PC-9 (cell line): ENCODE measurements around the gene ZCCHC10. TPM values are rescaled to one million over a fixed set of nuclear protein-coding genes. Genes with fewer than 3 reads are reported as not detected.

ENCODE experiments used
- BruUV-seq: library from RNA; stranded (reverse); fragments of 400-500 nt; replicated peaks from 2 replicates; lab custom pipeline; 2021; lab: Mats Ljungman, UMichigan
- CTCF ChIA-PET: fragments of 300-600 bp; sonication (Branson Sonifier 250); formaldehyde crosslinking; loops from one replicate; lab custom pipeline; 2022; ENCODE audit warnings: antibody characterized with exemption; lab: Charles Lee
- POLR2A ChIA-PET: fragments of 300-600 bp; sonication (Branson Sonifier 250); formaldehyde crosslinking; loops from one replicate; lab custom pipeline; 2022; ENCODE audit warnings: antibody characterized with exemption; ENCODE audit not compliant: unreplicated experiment; lab: Charles Lee
- DNase-seq, 2 experiments: peaks; one replicate each; pipeline versions ENCODE4 v3.0.0 to v3.0.0-alpha.2; 2015 to 2022; ENCODE audit warnings: mixed read lengths in 1 of 2
- H2AFZ ChIP-seq: fragments of 200-600 bp; sonication (generic); 2 replicates; pipeline ENCODE4 v1.8.1; 2017; ENCODE audit warnings: antibody characterized with exemption
- H3F3A ChIP-seq: fragments of 200-600 bp; sonication (generic); 2 replicates; pipeline ENCODE4 v1.8.1; 2017; ENCODE audit warnings: antibody characterized with exemption, mild to moderate bottlenecking, low read depth; ENCODE audit not compliant: insufficient read depth
- H3K27ac ChIP-seq: fragments of 200-600 bp; sonication (generic); 2 replicates; pipeline ENCODE4 v1.6.1; 2016; ENCODE audit warnings: mixed run types
- H3K27me3 ChIP-seq: fragments of 200-600 bp; sonication (generic); 2 replicates; pipeline ENCODE4 v1.6.1; 2016; ENCODE audit warnings: low read depth, mixed run types; ENCODE audit not compliant: insufficient read depth
- H3K36me3 ChIP-seq: fragments of 200-600 bp; sonication (generic); 2 replicates; pipeline ENCODE4 v1.6.1; 2016; ENCODE audit warnings: low read depth, mixed run types
- H3K4me1 ChIP-seq: fragments of 200-600 bp; sonication (generic); replicated peaks from 2 replicates; pipeline ENCODE4 v1.6.1; 2016; ENCODE audit warnings: mixed run types; ENCODE audit not compliant: insufficient read depth
- H3K4me2 ChIP-seq: fragments of 200-600 bp; sonication (generic); 2 replicates; pipeline ENCODE4 v1.6.1; 2017; ENCODE audit warnings: mixed run types
- H3K4me3 ChIP-seq: fragments of 200-600 bp; sonication (generic); 2 replicates; pipeline ENCODE4 v1.6.1; 2016; ENCODE audit warnings: mixed run types
- H3K79me2 ChIP-seq: fragments of 200-600 bp; sonication (generic); 2 replicates; pipeline ENCODE4 v1.6.1; 2017; ENCODE audit warnings: low read depth, mixed run types
- H3K9me2 ChIP-seq: fragments of 200-600 bp; sonication (generic); 2 replicates; pipeline ENCODE4 v1.8.1; 2017; ENCODE audit warnings: mild to moderate bottlenecking; ENCODE audit not compliant: insufficient read depth
- H3K9me3 ChIP-seq: fragments of 200-600 bp; sonication (generic); 2 replicates; pipeline ENCODE4 v1.8.1; 2016; ENCODE audit warnings: low read depth; ENCODE audit not compliant: insufficient read depth
- H4K20me1 ChIP-seq: fragments of 200-600 bp; sonication (generic); 2 replicates; pipeline ENCODE4 v1.8.1; 2017; ENCODE audit not compliant: insufficient read depth
- CTCF ChIP-seq: fragments of 200-600 bp; sonication (generic); conservative IDR thresholded peaks from 2 replicates; pipeline ENCODE4 v1.6.1; 2017; ENCODE audit warnings: mixed run types, antibody characterized with exemption, mild to moderate bottlenecking, moderate library complexity
- EZH2 ChIP-seq: fragments of 200-600 bp; sonication (generic); IDR thresholded peaks from 2 replicates; pipeline ENCODE4 v1.8.0; 2017; ENCODE audit warnings: antibody characterized with exemption, low read depth
- intact Hi-C: fragments of 100-400 bp; cut with micrococcal nuclease; formaldehyde crosslinking; loops from one replicate; pipeline ENCODE4 v1.10.0; 2022; ENCODE audit not compliant: unreplicated experiment
- total RNA-seq: library from RNA; stranded (reverse); gene quantifications from 2 replicates; pipeline ENCODE4 v1.2.3, GENCODE V29; 2021

The ZCCHC10 gene
- total RNA-seq, 1 experiment from 2014 or later, result 14.9 TPM

- DNase-seq, result no peak
- no peaks in the 10 kb centered on the region for H3K27me3 ChIP-seq
- no peak overlapping the region for H2AFZ ChIP-seq
- TF ChIP-seq EZH2 (no peak), CTCF (no peak)
- no peak overlapping the region for H3K27ac ChIP-seq
- H3K4me1 ChIP-seq, result peaks cover 7% of the 10 kb centered on the region; the same call in 1 of the 2 replicates
- no peaks in the 10 kb centered on the region for H3K9me3 ChIP-seq
- no TSS peak for BruUV-seq
- ChIA-PET CTCF (no interaction called here), POLR2A (interaction anchor here (0.6 kb wide), 1 partner anchor 67 kb away, joined by 14 read pairs; no protein-coding TSS in a partner anchor)
- peaks cover 12% of the 10 kb centered on the region for H3K36me3 ChIP-seq
- no peak overlapping the region for H3K4me3 ChIP-seq
- H4K20me1 ChIP-seq, result peaks cover 65% of the 10 kb centered on the region
- intact Hi-C loops, result no loop called here
- peaks cover 11% of the 10 kb centered on the region; the same call in 1 of the 2 replicates for H3F3A ChIP-seq
- H3K79me2 ChIP-seq, result peaks cover 92% of the 10 kb centered on the region
- H3K4me2 ChIP-seq, result no peak overlapping the region
- H3K9me2 ChIP-seq, result no peaks in the 10 kb centered on the region
These were observed 72.6 kb downstream of the ZCCHC10 start for GRCh38 chr5:132953710-132954109.

GRCh38 chr5:132952829-132953228, 73.5 kb downstream of the ZCCHC10 start:
- Histone ChIP-seq H3F3A (peaks cover 14% of the 10 kb centered on the region; the same call in 1 of the 2 replicates), H3K9me2 (no peaks in the 10 kb centered on the region), H3K4me3 (no peak overlapping the region), H3K27ac (no peak overlapping the region), H4K20me1 (peaks cover 64% of the 10 kb centered on the region), H3K36me3 (peaks cover 12% of the 10 kb centered on the region), H3K4me1 (peaks cover 7% of the 10 kb centered on the region; the same call in 1 of the 2 replicates), H3K4me2 (no peak overlapping the region), H3K9me3 (no peaks in the 10 kb centered on the region), H2AFZ (no peak overlapping the region), H3K79me2 (peaks cover 92% of the 10 kb centered on the region), H3K27me3 (no peaks in the 10 kb centered on the region)
- ChIA-PET CTCF (interaction anchor here (1.1 kb wide), 1 partner anchor 9 kb away, joined by 3 read pairs; no protein-coding TSS in a partner anchor), POLR2A (interaction anchor here (0.6 kb wide), 1 partner anchor 384 kb away, joined by 8 read pairs; no protein-coding TSS in a partner anchor)
- intact Hi-C loops, result no loop called here
- no peak for TF ChIP-seq CTCF
- TF ChIP-seq EZH2, result no peak
- BruUV-seq, result no TSS peak
- peak in 1 of 2 experiments; percentile 68 for DNase-seq

- peaks cover 65% of the 10 kb centered on the region for H4K20me1 ChIP-seq
- H3K79me2 ChIP-seq, result peaks cover 93% of the 10 kb centered on the region
- DNase-seq, result no peak
- POLR2A ChIA-PET, result interaction anchor here (0.6 to 0.7 kb wide), 2 partner anchors 309 to 1190 kb away, joined by 3 to 6 read pairs; no protein-coding TSS in a partner anchor
- TF ChIP-seq EZH2, result no peak
- TF ChIP-seq CTCF, result no peak
- H3F3A ChIP-seq, result peaks cover 14% of the 10 kb centered on the region; the same call in 1 of the 2 replicates
- no peak overlapping the region for H3K4me2 ChIP-seq
- no TSS peak for BruUV-seq
- intact Hi-C loops, result no loop called here
- peaks cover 7% of the 10 kb centered on the region; the same call in 1 of the 2 replicates for H3K4me1 ChIP-seq
- H2AFZ ChIP-seq, result no peak overlapping the region
- no peaks in the 10 kb centered on the region for H3K9me2 ChIP-seq
- no peak overlapping the region for H3K27ac ChIP-seq
- H3K4me3 ChIP-seq, result no peak overlapping the region
- CTCF ChIA-PET, result no interaction called here
- H3K27me3 ChIP-seq, result no peaks in the 10 kb centered on the region
- H3K36me3 ChIP-seq, result peaks cover 12% of the 10 kb centered on the region
- no peaks in the 10 kb centered on the region for H3K9me3 ChIP-seq
These were observed 74.5 kb downstream of the ZCCHC10 start for GRCh38 chr5:132951897-132952296.
